ENCODE measurements around the gene PLEKHA7. TPM values are rescaled to one million over a fixed set of nuclear protein-coding genes. Genes with fewer than 3 reads are reported as not detected.

Gene PLEKHA7
- total RNA-seq, 1 donor from 2014 or later, result 9.5 TPM

GRCh38 chr11:16975906-16976305 is 38.3 kb downstream of the PLEKHA7 start:
- DNase-seq (ENCODE audit: low spot score in 2 of 2), result no peak
- Histone ChIP-seq H3K4me3 (no peak overlapping the region), H3K27me3 (no peaks in the 10 kb centered on the region), H3K27ac (no peak overlapping the region), H3K9me3 (no peaks in the 10 kb centered on the region), H3K36me3 (no peaks in the 10 kb centered on the region), H3K4me1 (no peaks in the 10 kb centered on the region)
- intact Hi-C loops (cut with DNase I), result no loop called here
- TF ChIP-seq CTCF (IDR thresholded peaks at IDR 0.05), result no peak

GRCh38 chr11:16973338-16973964 is 40.8 kb downstream of the PLEKHA7 start:
- no peaks in the 10 kb centered on the region for H3K4me1 ChIP-seq
- DNase-seq (ENCODE audit: low spot score in 2 of 2), result no peak

GRCh38 chr11:16969010-16969999 is 44.9 kb downstream of the PLEKHA7 start:
- Histone ChIP-seq H3K36me3 (no peaks in the 10 kb centered on the region), H3K4me3 (no peak overlapping the region), H3K4me1 (no peaks in the 10 kb centered on the region), H3K27me3 (no peaks in the 10 kb centered on the region), H3K9me3 (no peaks in the 10 kb centered on the region), H3K27ac (no peak overlapping the region)
- intact Hi-C loops (cut with DNase I), result no loop called here
- no peak for TF ChIP-seq CTCF (IDR thresholded peaks at IDR 0.05)
- DNase-seq (ENCODE audit: low spot score in 2 of 2), result no peak

More at GRCh38 chr11:16973338-16973964, 40.8 kb downstream of the PLEKHA7 start:
- no peak overlapping the region for H3K4me3 ChIP-seq
- no peaks in the 10 kb centered on the region for H3K27me3 ChIP-seq
- TF ChIP-seq CTCF (IDR thresholded peaks at IDR 0.05), result no peak
- no peaks in the 10 kb centered on the region for H3K36me3 ChIP-seq
- H3K27ac ChIP-seq, result no peak overlapping the region
- intact Hi-C loops (cut with DNase I), result loop anchor here (1.0 kb wide), 1 partner anchor 34 kb away; no protein-coding TSS in a partner anchor
- H3K9me3 ChIP-seq, result no peaks in the 10 kb centered on the region

GRCh38 chr11:16968196-16968595 is 46.0 kb downstream of the PLEKHA7 start:
- no peaks in the 10 kb centered on the region for H3K36me3 ChIP-seq

More at GRCh38 chr11:16968196-16968595, 46.0 kb downstream of the PLEKHA7 start:
- no peak for DNase-seq (ENCODE audit: low spot score in 2 of 2)
- Histone ChIP-seq H3K4me1 (no peaks in the 10 kb centered on the region), H3K27ac (no peak overlapping the region), H3K27me3 (no peaks in the 10 kb centered on the region), H3K9me3 (no peaks in the 10 kb centered on the region), H3K4me3 (no peak overlapping the region)
- intact Hi-C loops (cut with DNase I), result no loop called here
- TF ChIP-seq CTCF (IDR thresholded peaks at IDR 0.05), result no peak

Data from ascending aorta (tissue), 2 donors.